DOHH2 (cell line): ENCODE results near the gene PHF23.

Source experiments
- H3F3A ChIP-seq: fragments of 200-600 bp; sonication (generic), shearing (Covaris generic); 2 replicates; pipeline ENCODE4 v1.6.0; 2016; ENCODE audit warnings: antibody characterized with exemption, mild to moderate bottlenecking; ENCODE audit not compliant: control insufficient read depth, insufficient read depth
- H3K27ac ChIP-seq: fragments of 200-600 bp; sonication (generic); 2 replicates; pipeline ENCODE4 v1.5.1; 2014; ENCODE audit warnings: low read depth, mild to moderate bottlenecking, low read length, moderate library complexity
- H3K27me3 ChIP-seq: fragments of 200-600 bp; sonication (generic); 2 replicates; pipeline ENCODE4 v1.6.1; 2014; ENCODE audit warnings: mild to moderate bottlenecking, low read length, mixed read lengths; ENCODE audit not compliant: control insufficient read depth
- H3K36me3 ChIP-seq: fragments of 200-600 bp; sonication (generic); 2 replicates; pipeline ENCODE4 v1.6.1; 2014; ENCODE audit warnings: mild to moderate bottlenecking, low read length, moderate library complexity, mixed read lengths; ENCODE audit not compliant: control insufficient read depth
- H3K4me1 ChIP-seq: fragments of 200-600 bp; sonication (generic); 2 replicates; pipeline ENCODE4 v1.6.1; 2014; ENCODE audit warnings: mild to moderate bottlenecking, low read length, mixed read lengths; ENCODE audit not compliant: control insufficient read depth
- H3K4me2 ChIP-seq: fragments of 200-600 bp; sonication (generic); 2 replicates; pipeline ENCODE4 v1.6.0; 2014; ENCODE audit warnings: mild to moderate bottlenecking, low read length, moderate library complexity
- H3K4me3 ChIP-seq: fragments of 200-600 bp; sonication (generic); 2 replicates; pipeline ENCODE4 v1.5.1; 2014; ENCODE audit warnings: mild to moderate bottlenecking, low read length, mixed read lengths
- H3K79me2 ChIP-seq: fragments of 200-600 bp; sonication (generic); 2 replicates; pipeline ENCODE4 v1.6.1; 2014; ENCODE audit warnings: mild to moderate bottlenecking, low read length, mixed read lengths; ENCODE audit not compliant: control insufficient read depth
- H3K9me2 ChIP-seq: fragments of 200-600 bp; sonication (generic); replicated peaks from 2 replicates; pipeline ENCODE4 v1.6.1; 2014; ENCODE audit warnings: mild to moderate bottlenecking, low read length, mixed read lengths; ENCODE audit not compliant: control insufficient read depth
- H3K9me3 ChIP-seq: fragments of 200-600 bp; sonication (generic); 2 replicates; pipeline ENCODE4 v1.6.1; 2014; ENCODE audit warnings: antibody characterized with exemption, low read length, mixed read lengths; ENCODE audit not compliant: control insufficient read depth, insufficient read depth
- H4K20me1 ChIP-seq: fragments of 200-600 bp; sonication (generic); 2 replicates; pipeline ENCODE4 v1.6.0; 2014; ENCODE audit warnings: low read depth, mild to moderate bottlenecking, antibody characterized with exemption, low read length, moderate library complexity; ENCODE audit not compliant: control insufficient read depth, insufficient read depth
- EZH2phosphoT487 ChIP-seq: fragments of 200-600 bp; sonication (generic); IDR thresholded peaks from 2 replicates; pipeline ENCODE4 v1.6.1; 2017; ENCODE audit warnings: borderline replicate concordance, mild to moderate bottlenecking, antibody characterized with exemption, low read length, moderate library complexity, mixed read lengths
- TF ChIP-seq, protein P1 (sequence below): fragments of 200-600 bp; sonication (generic); IDR thresholded peaks from one replicate; pipeline ENCODE4 v1.5.1; 2014; ENCODE audit warnings: antibody characterized with exemption, mild to moderate bottlenecking, low read depth, low read length; ENCODE audit not compliant: poor library complexity, severe bottlenecking

PHF23 gene

DNA sequence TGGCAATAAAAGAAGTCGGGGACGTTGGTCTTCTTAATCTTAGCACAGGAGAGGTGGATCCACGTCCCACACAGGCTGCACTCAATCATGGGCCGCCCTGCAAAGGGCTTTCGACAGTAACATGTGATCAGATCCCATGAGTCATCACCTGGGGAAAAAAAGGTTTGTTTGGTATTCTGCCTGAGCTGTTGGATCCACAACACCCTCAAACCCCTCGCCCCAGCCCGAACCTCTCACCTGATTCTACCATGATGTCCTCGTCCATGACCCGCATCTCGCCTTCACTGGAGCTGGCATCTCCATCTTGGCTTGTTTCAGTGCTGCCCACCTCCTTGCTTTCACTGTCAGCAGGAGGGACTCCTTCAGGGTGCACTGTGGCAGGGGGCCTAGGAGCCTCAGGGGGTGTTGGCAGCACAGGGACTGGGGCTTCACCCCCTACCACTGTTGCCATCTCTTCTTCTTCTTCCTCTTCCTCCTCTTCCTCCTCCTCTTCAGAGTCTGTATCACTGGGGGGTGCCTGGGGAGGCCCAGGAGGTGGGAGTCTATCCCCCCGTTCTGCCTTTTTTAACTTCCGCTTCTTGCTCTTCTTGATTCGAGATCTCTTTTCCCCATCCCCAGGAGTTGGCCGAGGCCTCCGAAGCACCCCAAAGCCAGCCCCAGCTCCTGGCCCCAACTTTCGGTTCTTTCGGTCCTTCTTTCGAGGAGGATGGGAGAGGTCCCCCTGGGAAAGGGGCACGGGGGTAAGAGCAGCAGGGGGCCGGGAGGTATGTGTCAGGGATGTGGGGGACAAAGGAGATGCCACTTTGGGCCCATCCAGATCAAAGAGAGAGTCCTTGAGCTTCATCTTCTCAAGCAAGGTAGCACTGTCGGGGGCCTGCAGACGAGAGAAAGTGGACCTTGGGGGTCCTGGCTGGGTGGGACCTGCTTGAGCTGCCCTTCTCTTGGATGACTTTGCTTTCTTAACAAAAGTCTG, 3.3 kb downstream of the PHF23 start:
- H3K4me2 ChIP-seq = peak overlapping the region; percentile 69
- peaks cover 80% of the 10 kb centered on the region for H3K79me2 ChIP-seq
- no peaks in the 10 kb centered on the region for H3K9me2 ChIP-seq
- H3K36me3 ChIP-seq = peaks cover 70% of the 10 kb centered on the region
- no peak overlapping the region for H3K27ac ChIP-seq
- no peaks in the 10 kb centered on the region for H3K9me3 ChIP-seq
- peaks cover 39% of the 10 kb centered on the region for H3F3A ChIP-seq
- H3K4me3 ChIP-seq = no peak overlapping the region
- H3K4me1 ChIP-seq = peaks cover 57% of the 10 kb centered on the region
- no peaks in the 10 kb centered on the region for H3K27me3 ChIP-seq
- TF ChIP-seq, protein P1, sequence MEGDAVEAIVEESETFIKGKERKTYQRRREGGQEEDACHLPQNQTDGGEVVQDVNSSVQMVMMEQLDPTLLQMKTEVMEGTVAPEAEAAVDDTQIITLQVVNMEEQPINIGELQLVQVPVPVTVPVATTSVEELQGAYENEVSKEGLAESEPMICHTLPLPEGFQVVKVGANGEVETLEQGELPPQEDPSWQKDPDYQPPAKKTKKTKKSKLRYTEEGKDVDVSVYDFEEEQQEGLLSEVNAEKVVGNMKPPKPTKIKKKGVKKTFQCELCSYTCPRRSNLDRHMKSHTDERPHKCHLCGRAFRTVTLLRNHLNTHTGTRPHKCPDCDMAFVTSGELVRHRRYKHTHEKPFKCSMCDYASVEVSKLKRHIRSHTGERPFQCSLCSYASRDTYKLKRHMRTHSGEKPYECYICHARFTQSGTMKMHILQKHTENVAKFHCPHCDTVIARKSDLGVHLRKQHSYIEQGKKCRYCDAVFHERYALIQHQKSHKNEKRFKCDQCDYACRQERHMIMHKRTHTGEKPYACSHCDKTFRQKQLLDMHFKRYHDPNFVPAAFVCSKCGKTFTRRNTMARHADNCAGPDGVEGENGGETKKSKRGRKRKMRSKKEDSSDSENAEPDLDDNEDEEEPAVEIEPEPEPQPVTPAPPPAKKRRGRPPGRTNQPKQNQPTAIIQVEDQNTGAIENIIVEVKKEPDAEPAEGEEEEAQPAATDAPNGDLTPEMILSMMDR = no peak
- TF ChIP-seq EZH2phosphoT487 = no peak
- H4K20me1 ChIP-seq = peaks cover 17% of the 10 kb centered on the region

DNA sequence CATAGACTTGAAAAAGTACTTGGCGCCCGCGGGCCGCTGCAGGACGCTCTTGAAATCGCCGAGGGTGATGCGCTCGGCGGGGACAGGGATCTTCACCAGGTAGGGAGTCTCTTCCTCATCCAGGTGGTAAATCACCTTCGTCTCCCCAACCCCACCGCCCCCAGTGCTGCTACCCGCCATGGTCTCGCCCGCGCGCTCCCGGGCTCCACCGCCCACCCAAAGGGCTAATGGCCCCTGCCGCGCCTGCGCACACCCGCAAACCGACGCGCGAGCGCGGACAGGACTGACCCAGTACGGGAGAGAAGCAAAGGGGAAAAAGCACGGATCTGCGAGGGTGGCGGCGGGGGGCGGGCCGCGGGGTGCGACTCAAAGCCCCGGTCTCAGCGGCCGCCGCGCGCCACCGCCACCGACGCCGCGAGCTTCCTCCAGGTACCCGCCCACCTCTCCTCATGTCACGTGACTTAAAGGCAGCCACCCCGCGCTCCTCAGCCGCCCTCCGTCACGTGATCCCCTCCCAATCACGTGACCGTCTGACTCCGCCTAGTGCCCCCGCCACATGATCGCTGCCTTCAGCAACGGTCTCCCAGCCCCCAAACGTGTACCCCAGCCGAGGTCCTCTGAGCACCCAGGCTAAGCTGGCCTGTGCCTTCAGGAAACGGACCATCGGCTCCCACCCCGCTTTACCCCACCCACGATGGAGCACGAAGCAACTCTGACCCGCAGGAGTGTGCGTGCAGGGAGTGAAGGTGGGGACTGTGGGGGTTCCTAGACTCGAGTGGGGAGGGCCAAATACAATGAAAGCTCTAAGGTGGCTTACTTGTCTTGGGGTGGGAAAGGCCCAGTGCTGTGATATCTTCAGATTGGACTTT, 4.9 kb downstream of the PHF23 start, which contains the start of gene DVL2:
DVL2 (minus strand) TSS at position 435 of the 869 bp plus-strand sequence; CDS start at position 180, 255 bp downstream.
- H3K9me2 ChIP-seq = no peaks in the 10 kb centered on the region
- no peak for TF ChIP-seq EZH2phosphoT487
- peaks cover 77% of the 10 kb centered on the region for H3K36me3 ChIP-seq
- H3K79me2 ChIP-seq = peaks cover 83% of the 10 kb centered on the region
- H3F3A ChIP-seq = peaks cover 30% of the 10 kb centered on the region
- peak within 1 kb of the TSS; percentile 85 for H3K27ac ChIP-seq
- H3K27me3 ChIP-seq = no peaks in the 10 kb centered on the region
- peak within 1 kb of the TSS; percentile 69 for H3K4me2 ChIP-seq
- H3K4me1 ChIP-seq = peaks cover 44% of the 10 kb centered on the region
- peak within 1 kb of the TSS; percentile 88 for H3K4me3 ChIP-seq
- H3K9me3 ChIP-seq = no peaks in the 10 kb centered on the region
- peaks cover 17% of the 10 kb centered on the region for H4K20me1 ChIP-seq

DNA sequence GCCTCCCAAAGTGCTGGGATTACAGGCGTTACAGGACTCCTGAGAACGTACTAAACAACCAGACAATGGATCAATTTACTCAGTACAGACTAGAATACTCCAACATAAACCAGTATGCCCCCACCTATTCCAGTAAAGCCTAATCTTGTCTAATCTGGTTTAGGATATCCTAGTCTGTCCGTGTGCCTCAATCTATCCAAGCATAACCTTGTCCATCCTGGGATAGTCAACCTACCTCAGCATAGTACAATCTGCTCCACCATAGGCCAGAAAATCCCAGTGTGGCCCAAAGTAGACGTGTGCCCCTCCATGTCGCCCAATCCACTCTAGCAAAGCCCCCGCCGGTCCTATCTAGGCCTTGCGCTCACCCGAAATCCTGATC, 5.6 kb downstream of the PHF23 start:
- peaks cover 77% of the 10 kb centered on the region for H3K79me2 ChIP-seq

More for the DNA sequence above, 5.6 kb downstream of the PHF23 start:
- Histone ChIP-seq H3F3A (peaks cover 30% of the 10 kb centered on the region), H4K20me1 (peaks cover 17% of the 10 kb centered on the region), H3K4me2 (peak overlapping the region; percentile 69), H3K4me3 (peak overlapping the region; percentile 88), H3K27ac (peak overlapping the region; percentile 85), H3K4me1 (peaks cover 44% of the 10 kb centered on the region), H3K27me3 (no peaks in the 10 kb centered on the region), H3K9me3 (no peaks in the 10 kb centered on the region), H3K36me3 (peaks cover 80% of the 10 kb centered on the region), H3K9me2 (no peaks in the 10 kb centered on the region)
- TF ChIP-seq EZH2phosphoT487 = no peak
- TF ChIP-seq, protein P1 = no peak
